ENCODE results near the gene CAMSAP2. TPM values are rescaled to one million over a fixed set of nuclear protein-coding genes. Genes with fewer than 3 reads are reported as not detected.

The CAMSAP2 gene
- total and polyA plus RNA-seq, 5 donors, result 6.9 to 39.5 (median 36.0) TPM

DNA sequence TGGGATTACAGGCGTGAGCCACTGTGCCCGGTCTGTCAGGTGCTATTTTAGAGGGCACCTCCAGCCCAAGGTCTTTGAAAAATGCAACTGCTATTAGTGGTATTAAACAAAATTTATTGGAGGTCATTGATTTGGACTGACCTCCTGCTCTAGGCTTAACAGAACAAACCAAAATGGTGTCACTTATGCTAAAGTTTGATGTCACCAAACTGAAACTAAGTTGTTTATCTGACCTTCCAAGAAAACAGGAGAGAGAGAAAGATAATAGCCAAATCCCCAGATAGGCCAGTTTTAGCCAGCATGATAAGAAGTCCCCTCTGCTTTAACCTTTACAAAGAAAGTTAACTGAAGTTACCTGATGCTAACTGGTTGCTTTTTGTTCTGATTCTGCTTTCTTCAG, 147.9 kb downstream of the CAMSAP2 start:
- DNase-seq, result no peak
- ATAC-seq, result no peak
- no peak overlapping the region for H3K27ac ChIP-seq (ENCODE audit: low read length)
- no peaks in the 10 kb centered on the region for H3K27me3 ChIP-seq (ENCODE audit: control insufficient read depth, insufficient read depth)
- no peak overlapping the region for H3K4me3 ChIP-seq (ENCODE audit: low read length)
- no peaks in the 10 kb centered on the region for H3K9me3 ChIP-seq (ENCODE audit: control insufficient read depth, low read length)
- intact Hi-C loops (cut with DNase I), result no loop called here
- no peaks in the 10 kb centered on the region for H3K4me1 ChIP-seq (ENCODE audit: control insufficient read depth, insufficient read depth, low read length)
- WGBS, result 92% methylated on average over 2 of the region's 2 CpGs

- H3K27me3 ChIP-seq (ENCODE audit: control insufficient read depth, insufficient read depth), result no peaks in the 10 kb centered on the region
- 54% methylated on average over 11 of the region's 11 CpGs for WGBS
- no peaks in the 10 kb centered on the region for H3K9me3 ChIP-seq (ENCODE audit: control insufficient read depth, low read length)
- ATAC-seq (no peak), DNase-seq (no peak)
- no peak overlapping the region for H3K4me3 ChIP-seq (ENCODE audit: low read length)
- intact Hi-C loops (cut with DNase I), result no loop called here
- H3K4me1 ChIP-seq (ENCODE audit: control insufficient read depth, insufficient read depth, low read length), result no peaks in the 10 kb centered on the region
- H3K27ac ChIP-seq (ENCODE audit: low read length), result no peak overlapping the region
These were observed 148.3 kb downstream of the CAMSAP2 start for GRCh38 chr1:200887036-200887435.

GRCh38 chr1:200887772-200888348, 149.2 kb downstream of the CAMSAP2 start:
- WGBS, result 80% methylated on average over 9 of the region's 9 CpGs
- DNase-seq (no peak), ATAC-seq (no peak)
- Histone ChIP-seq H3K4me1 (ENCODE audit: control insufficient read depth, insufficient read depth, low read length) (no peaks in the 10 kb centered on the region), H3K4me3 (ENCODE audit: low read length) (no peak overlapping the region), H3K27me3 (ENCODE audit: control insufficient read depth, insufficient read depth) (no peaks in the 10 kb centered on the region), H3K9me3 (ENCODE audit: control insufficient read depth, low read length) (no peaks in the 10 kb centered on the region), H3K27ac (ENCODE audit: low read length) (no peak overlapping the region)
- intact Hi-C loops (cut with DNase I), result no loop called here

- Histone ChIP-seq H3K4me1 (ENCODE audit: control insufficient read depth, insufficient read depth, low read length) (no peaks in the 10 kb centered on the region), H3K27ac (ENCODE audit: low read length) (no peak overlapping the region), H3K9me3 (ENCODE audit: control insufficient read depth, low read length) (no peaks in the 10 kb centered on the region), H3K4me3 (ENCODE audit: low read length) (no peak overlapping the region), H3K27me3 (ENCODE audit: control insufficient read depth, insufficient read depth) (no peaks in the 10 kb centered on the region)
- DNase-seq, result no peak
- WGBS, result 58% methylated on average over 7 of the region's 7 CpGs
- intact Hi-C loops (cut with DNase I), result no loop called here
- peak in 1 of 2 donors; percentile 22 for ATAC-seq
These were observed 149.7 kb downstream of the CAMSAP2 start for GRCh38 chr1:200888349-200888838.

DNA sequence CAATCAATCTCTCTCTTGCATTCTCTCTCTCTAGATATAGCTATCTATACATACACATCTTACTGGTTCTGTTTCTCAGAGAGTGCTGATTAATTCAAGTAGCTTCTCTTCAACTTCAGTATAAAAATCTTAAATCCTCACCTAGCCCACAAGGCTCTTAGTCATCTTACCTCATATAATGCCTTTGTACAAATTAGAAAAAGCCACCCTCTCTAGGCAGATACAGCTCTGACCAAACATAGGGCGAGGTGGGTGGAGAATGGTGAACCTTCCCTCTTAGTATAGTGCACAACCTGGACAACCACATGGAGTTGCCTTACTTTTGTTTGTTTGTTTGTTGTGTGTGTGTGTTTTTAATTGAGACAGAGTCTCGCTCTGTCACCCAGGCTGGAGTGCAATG, 150.9 kb downstream of the CAMSAP2 start:
- H3K27me3 ChIP-seq (ENCODE audit: control insufficient read depth, insufficient read depth), result no peaks in the 10 kb centered on the region
- 99% methylated on average over 2 of the region's 2 CpGs for WGBS
- H3K4me1 ChIP-seq (ENCODE audit: control insufficient read depth, insufficient read depth, low read length), result no peaks in the 10 kb centered on the region
- intact Hi-C loops (cut with DNase I), result no loop called here
- no peak overlapping the region for H3K4me3 ChIP-seq (ENCODE audit: low read length)
- ATAC-seq (no peak), DNase-seq (no peak)
- H3K9me3 ChIP-seq (ENCODE audit: control insufficient read depth, low read length), result no peaks in the 10 kb centered on the region
- no peak overlapping the region for H3K27ac ChIP-seq (ENCODE audit: low read length)

- 98% methylated on average over 15 of the region's 15 CpGs for WGBS
- Histone ChIP-seq H3K4me1 (ENCODE audit: control insufficient read depth, insufficient read depth, low read length) (no peaks in the 10 kb centered on the region), H3K27ac (ENCODE audit: low read length) (no peak overlapping the region), H3K9me3 (ENCODE audit: control insufficient read depth, low read length) (no peaks in the 10 kb centered on the region), H3K27me3 (ENCODE audit: control insufficient read depth, insufficient read depth) (no peaks in the 10 kb centered on the region), H3K4me3 (ENCODE audit: low read length) (no peak overlapping the region)
- intact Hi-C loops (cut with DNase I), result no loop called here
- ATAC-seq, result no peak
- no peak for DNase-seq
These were observed 151.3 kb downstream of the CAMSAP2 start for GRCh38 chr1:200890027-200890426.

DNA sequence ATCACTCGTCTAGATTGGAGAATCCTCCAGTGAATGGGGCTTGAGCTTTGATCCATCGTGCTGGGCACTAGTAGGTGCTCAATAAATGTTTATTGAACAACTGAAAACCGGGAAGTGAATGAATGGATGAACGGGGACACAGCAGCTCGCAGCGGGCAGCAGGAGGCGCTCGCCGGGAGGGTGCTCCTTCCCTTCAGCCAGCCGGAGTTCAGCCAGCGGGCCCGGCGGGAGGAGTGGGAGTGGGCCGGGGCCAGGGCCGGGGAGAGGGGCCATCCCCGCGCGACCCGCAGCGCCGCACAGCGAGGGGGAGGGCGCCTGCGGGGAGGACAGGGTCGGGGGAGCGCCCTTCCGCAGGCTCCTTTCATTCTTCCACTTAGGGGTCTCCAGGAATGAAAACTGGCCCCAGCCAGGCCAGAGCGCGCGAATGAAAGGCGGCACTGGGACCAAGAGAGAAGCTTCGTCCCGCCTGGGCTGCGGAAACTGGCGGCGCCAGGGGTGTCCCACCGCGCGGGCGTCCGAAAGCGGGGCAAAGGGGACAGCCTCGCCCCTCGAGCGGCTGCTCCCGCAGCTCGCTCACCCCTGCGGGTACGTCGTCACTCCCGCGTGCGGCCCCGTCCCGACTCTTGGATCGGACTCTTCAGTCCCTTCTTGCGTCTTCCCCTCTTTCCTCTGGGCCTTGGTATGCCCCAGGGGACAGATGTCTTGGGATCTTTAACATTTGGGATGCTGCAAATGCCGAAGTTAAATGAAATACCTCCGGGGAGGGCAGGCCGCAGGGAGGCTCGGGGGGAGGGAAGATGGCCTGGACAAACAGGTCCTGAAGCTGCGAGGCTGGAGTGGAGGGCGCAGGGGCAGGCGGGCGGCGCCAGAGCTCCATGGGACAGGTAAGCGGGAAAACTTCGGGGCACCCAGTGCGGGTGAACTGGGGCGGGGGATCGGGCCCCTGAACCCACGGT, 152.4 kb downstream of the CAMSAP2 start:
- Histone ChIP-seq H3K27me3 (ENCODE audit: control insufficient read depth, insufficient read depth) (no peaks in the 10 kb centered on the region), H3K4me3 (ENCODE audit: low read length) (peak overlapping the region; percentile 32), H3K9me3 (ENCODE audit: control insufficient read depth, low read length) (no peaks in the 10 kb centered on the region), H3K4me1 (ENCODE audit: control insufficient read depth, insufficient read depth, low read length) (no peaks in the 10 kb centered on the region), H3K27ac (ENCODE audit: low read length) (no peak overlapping the region)
- intact Hi-C loops (cut with DNase I), result no loop called here
- peak; percentile 17 to 71 for ATAC-seq
- 3% methylated on average over 72 of the region's 72 CpGs for WGBS
- peak in 1 of 3 donors; percentile 64 for DNase-seq

GRCh38 chr1:200891774-200892157, 153.1 kb downstream of the CAMSAP2 start:
- no peak overlapping the region for H3K27ac ChIP-seq (ENCODE audit: low read length)
- H3K27me3 ChIP-seq (ENCODE audit: control insufficient read depth, insufficient read depth), result no peaks in the 10 kb centered on the region
- no peak for ATAC-seq
- 24% methylated on average over 8 of the region's 8 CpGs for WGBS
- no peaks in the 10 kb centered on the region for H3K4me1 ChIP-seq (ENCODE audit: control insufficient read depth, insufficient read depth, low read length)
- no peak for DNase-seq
- intact Hi-C loops (cut with DNase I), result no loop called here
- H3K4me3 ChIP-seq (ENCODE audit: low read length), result peak overlapping the region; percentile 32
- no peaks in the 10 kb centered on the region for H3K9me3 ChIP-seq (ENCODE audit: control insufficient read depth, low read length)

DNA sequence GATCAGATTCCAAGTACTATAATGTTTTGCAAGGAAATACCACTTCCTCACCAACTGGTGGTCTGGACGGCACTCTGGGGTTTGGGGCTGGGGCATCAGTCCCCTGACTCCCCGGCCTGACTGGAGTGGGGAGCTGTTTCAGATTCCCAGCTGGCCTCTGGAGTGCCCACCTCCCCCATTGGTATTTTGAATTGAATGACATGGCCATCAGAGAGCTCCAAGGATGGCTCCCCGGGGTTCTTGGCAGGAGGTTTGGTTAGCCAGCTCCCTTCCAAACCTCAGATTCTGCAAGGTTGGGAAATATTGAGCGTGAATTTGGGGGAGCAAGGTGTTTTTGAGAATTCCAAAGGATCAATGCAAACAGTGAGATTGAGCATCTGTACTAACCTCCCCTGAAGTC, 153.9 kb downstream of the CAMSAP2 start:
- ATAC-seq (no peak), DNase-seq (no peak)
- intact Hi-C loops (cut with DNase I), result no loop called here
- H3K4me3 ChIP-seq (ENCODE audit: low read length), result no peak overlapping the region
- WGBS, result 59% methylated on average over 4 of the region's 4 CpGs
- H3K9me3 ChIP-seq (ENCODE audit: control insufficient read depth, low read length), result no peaks in the 10 kb centered on the region
- H3K27ac ChIP-seq (ENCODE audit: low read length), result no peak overlapping the region
- no peaks in the 10 kb centered on the region for H3K27me3 ChIP-seq (ENCODE audit: control insufficient read depth, insufficient read depth)
- no peaks in the 10 kb centered on the region for H3K4me1 ChIP-seq (ENCODE audit: control insufficient read depth, insufficient read depth, low read length)

- ATAC-seq, result no peak
- DNase-seq, result no peak
- Histone ChIP-seq H3K4me3 (ENCODE audit: low read length) (no peak overlapping the region), H3K9me3 (ENCODE audit: control insufficient read depth, low read length) (no peaks in the 10 kb centered on the region), H3K27ac (ENCODE audit: low read length) (no peak overlapping the region), H3K27me3 (ENCODE audit: control insufficient read depth, insufficient read depth) (no peaks in the 10 kb centered on the region), H3K4me1 (ENCODE audit: control insufficient read depth, insufficient read depth, low read length) (no peaks in the 10 kb centered on the region)
- intact Hi-C loops (cut with DNase I), result no loop called here
These were observed 154.3 kb downstream of the CAMSAP2 start for GRCh38 chr1:200892958-200893357.

- Histone ChIP-seq H3K27ac (ENCODE audit: low read length) (no peak overlapping the region), H3K4me3 (ENCODE audit: low read length) (no peak overlapping the region), H3K9me3 (ENCODE audit: control insufficient read depth, low read length) (no peaks in the 10 kb centered on the region), H3K27me3 (ENCODE audit: control insufficient read depth, insufficient read depth) (no peaks in the 10 kb centered on the region), H3K4me1 (ENCODE audit: control insufficient read depth, insufficient read depth, low read length) (no peaks in the 10 kb centered on the region)
- DNase-seq (no peak), ATAC-seq (no peak)
- intact Hi-C loops (cut with DNase I), result no loop called here
- 88% methylated on average over 6 of the region's 6 CpGs for WGBS
These were observed 154.8 kb downstream of the CAMSAP2 start for GRCh38 chr1:200893411-200893901.
